ENCODE measurements around the gene ATAD5.

DNA sequence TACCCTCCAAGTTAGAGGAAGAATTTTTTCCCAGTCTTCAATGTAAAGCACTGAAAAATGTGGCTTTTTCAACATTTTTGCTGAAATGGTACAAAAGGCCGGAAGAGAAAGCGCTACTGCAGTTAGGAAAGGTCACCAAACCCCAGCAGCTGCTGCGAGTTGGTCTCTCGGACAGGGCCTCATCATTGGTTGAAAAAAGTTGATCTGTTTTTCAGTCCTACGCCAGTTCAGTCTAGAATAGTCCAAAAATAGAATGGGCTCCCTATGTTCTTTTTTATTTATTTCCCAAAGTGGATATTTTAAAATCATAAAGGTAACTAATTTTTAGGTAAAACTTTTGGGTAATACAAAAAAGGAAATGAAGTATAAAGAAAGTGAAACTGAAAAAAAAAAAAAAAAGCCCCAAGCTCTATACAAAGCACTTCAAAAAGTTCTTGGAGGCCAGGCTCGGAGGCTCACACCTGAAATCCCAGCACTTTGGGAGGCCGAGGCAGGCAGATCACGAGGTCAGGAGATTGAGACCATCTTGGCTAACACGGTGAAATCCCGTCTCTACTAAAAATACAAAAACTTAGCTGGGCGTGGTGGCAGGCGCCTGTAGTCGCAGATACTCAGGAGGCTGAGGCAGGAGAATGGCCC lies 107.4 kb downstream of the ATAD5 start:
- TF ChIP-seq, protein P1, sequence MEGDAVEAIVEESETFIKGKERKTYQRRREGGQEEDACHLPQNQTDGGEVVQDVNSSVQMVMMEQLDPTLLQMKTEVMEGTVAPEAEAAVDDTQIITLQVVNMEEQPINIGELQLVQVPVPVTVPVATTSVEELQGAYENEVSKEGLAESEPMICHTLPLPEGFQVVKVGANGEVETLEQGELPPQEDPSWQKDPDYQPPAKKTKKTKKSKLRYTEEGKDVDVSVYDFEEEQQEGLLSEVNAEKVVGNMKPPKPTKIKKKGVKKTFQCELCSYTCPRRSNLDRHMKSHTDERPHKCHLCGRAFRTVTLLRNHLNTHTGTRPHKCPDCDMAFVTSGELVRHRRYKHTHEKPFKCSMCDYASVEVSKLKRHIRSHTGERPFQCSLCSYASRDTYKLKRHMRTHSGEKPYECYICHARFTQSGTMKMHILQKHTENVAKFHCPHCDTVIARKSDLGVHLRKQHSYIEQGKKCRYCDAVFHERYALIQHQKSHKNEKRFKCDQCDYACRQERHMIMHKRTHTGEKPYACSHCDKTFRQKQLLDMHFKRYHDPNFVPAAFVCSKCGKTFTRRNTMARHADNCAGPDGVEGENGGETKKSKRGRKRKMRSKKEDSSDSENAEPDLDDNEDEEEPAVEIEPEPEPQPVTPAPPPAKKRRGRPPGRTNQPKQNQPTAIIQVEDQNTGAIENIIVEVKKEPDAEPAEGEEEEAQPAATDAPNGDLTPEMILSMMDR (IDR thresholded peaks at IDR 0.05) = no peak
- no peak for TF ChIP-seq POLR2A (IDR thresholded peaks at IDR 0.05)

Measured in adrenal gland (tissue), 5 donors.